CD4-positive, alpha-beta T cell treated with Interleukin-15 for 1 hour (primary cell): ENCODE measurements around the gene GDPD5.

Experiments
- DNase-seq: peaks from one replicate; pipeline ENCODE4 v3.0.0-alpha.2; 2020

GDPD5 gene

GRCh38 chr11:75388386-75389275 lies 137.1 kb downstream of the GDPD5 start:
- DNase-seq, result peak; percentile 78

DNA sequence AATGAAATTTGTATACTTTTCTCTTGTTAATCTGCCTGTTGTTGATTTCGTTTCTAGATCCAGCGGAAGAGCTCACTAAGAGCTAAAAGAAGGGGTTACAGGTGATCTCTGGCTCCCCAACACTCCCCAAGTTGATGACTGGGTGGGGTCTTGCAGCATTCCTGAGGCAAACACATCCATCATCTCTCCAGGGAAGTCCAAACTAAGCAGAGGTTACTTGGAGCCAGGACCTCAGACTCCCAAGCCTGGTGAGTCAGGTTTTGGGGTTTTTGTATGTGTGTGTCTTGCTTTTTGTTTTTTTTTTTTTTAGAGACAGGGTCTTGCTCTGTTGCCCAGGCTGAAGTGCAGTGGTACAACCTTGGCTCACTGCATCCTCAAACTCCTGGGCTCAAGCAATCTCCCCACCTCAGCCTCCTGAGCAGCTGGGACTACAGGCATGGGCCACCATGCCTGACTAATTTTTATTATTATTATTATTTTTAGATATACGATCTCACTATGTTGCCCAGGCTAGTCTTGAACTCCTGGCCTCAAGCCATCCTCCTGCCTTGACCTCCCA lies 137.9 kb downstream of the GDPD5 start:
- no peak for DNase-seq

DNA sequence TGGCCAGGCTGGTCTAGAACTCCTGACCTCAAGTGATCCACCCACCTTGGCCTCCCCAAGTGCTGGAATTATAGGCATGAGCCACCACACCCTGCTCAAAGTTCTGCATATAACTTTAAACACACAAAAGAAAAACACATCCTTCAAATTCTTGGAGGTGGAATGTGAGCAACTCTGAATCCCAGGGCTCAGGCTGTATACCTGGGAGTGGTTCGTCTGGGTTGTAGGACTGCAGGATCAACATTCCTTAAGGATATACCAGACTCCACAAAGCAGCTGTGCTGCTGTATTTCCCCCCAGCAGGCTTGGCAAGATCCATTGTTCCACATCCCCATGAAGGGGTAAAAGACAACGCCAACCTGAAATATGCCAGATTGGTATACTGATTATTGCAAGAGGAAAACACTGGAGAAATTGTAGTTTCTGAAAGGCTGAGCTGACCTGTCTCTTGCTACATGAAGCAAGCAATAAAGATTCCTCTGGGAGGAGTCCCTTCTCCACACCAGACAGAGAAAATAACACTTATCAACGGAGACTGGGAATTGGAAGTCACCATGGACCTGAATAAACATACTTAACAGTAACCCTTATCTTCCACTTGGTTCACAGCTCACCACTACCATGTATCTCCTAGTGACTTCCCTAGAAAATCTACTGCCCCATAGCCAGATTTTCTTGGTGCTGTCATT lies 138.7 kb downstream of the GDPD5 start:
- DNase-seq, result no peak
